ENCODE data around the gene PHOX2B. TPM values are rescaled to one million over a fixed set of nuclear protein-coding genes. Genes with fewer than 3 reads are reported as not detected.
"Not testable (repeated sequence)": the region's sequence is repeated elsewhere in the genome, so short reads cannot be mapped to it uniquely, and the experiment has no call there.

Gene PHOX2B
- total RNA-seq, 3 donors from 2014 or later, result 0.29 to 4.8 (median 0.55) TPM

- DNase-seq (no peak), ATAC-seq (no peak)
- Histone ChIP-seq H3K9me3 (no peaks in the 10 kb centered on the region), H3K4me3 (no peak overlapping the region), H3K4me1 (ENCODE audit: low read depth) (no peaks in the 10 kb centered on the region), H3K36me3 (ENCODE audit: low read depth) (no peaks in the 10 kb centered on the region)
- intact Hi-C loops (cut with DNase I, micrococcal nuclease), result no loop called here
- no peak for TF ChIP-seq CTCF (IDR thresholded peaks at IDR 0.05)
These were observed 7.2 kb downstream of the PHOX2B start for GRCh38 chr4:41741354-41741753.

- H3K36me3 ChIP-seq (ENCODE audit: low read depth); intact Hi-C loops (cut with DNase I, micrococcal nuclease); H3K4me3 ChIP-seq; ATAC-seq; H3K9me3 ChIP-seq; H3K4me1 ChIP-seq (ENCODE audit: low read depth); DNase-seq: not testable (repeated sequence)
These were observed 11.0 kb downstream of the PHOX2B start for GRCh38 chr4:41737491-41737890.

GRCh38 chr4:41734371-41734770, 14.2 kb downstream of the PHOX2B start:
- Histone ChIP-seq H3K4me3 (no peak overlapping the region), H3K36me3 (ENCODE audit: low read depth) (no peaks in the 10 kb centered on the region), H3K9me3 (no peaks in the 10 kb centered on the region), H3K4me1 (ENCODE audit: low read depth) (no peaks in the 10 kb centered on the region)
- intact Hi-C loops (cut with DNase I, micrococcal nuclease), result no loop called here
- DNase-seq (no peak), ATAC-seq (no peak)
- TF ChIP-seq CTCF (IDR thresholded peaks at IDR 0.05), result no peak

DNA sequence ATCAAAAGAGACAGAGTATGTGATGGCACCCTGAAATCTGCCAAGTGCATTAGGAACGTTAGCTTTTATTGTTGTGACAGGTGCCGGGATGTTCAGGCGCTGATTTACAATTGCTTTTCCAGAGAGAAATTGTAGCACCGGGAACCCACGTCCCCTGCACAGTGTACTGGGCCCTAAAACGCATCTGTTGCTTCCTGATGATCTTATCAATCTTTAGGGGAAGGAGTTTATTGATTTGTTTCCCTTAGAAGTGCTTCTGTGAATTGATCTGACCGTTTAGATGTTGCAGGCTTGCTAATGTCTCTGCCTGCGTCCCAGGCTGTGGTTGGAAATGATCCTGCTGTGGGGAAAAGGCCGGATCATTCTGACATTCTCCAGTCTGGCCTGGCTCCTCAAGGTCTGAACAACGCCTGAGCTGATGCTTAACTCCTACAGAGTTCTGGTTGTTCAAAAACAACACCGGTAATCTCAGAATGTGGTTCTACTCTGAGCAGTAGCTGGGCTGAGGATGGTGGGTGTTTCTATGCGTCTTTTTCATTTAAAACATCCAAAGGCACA, 16.9 kb downstream of the PHOX2B start:
- H3K9me3 ChIP-seq, result no peaks in the 10 kb centered on the region
- no peak for TF ChIP-seq CTCF (IDR thresholded peaks at IDR 0.05)
- intact Hi-C loops (cut with DNase I, micrococcal nuclease), result no loop called here

DNA sequence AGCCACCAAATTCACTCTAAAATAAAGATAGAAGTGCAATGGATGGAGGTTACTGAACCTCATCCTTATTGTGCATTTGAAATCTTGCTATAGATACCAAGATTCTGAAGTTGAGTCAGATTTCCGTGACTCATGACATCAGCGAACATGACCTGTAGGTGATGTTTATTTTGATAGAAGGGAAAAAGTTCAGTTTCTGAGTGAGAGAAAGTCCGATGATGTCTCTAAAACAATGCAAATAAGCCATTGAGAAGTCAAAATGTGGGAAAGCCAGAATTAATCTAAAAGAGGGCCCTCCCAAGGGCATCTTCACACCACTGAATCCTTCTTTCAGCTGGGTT, 20.0 kb downstream of the PHOX2B start:
- no peaks in the 10 kb centered on the region for H3K4me1 ChIP-seq (ENCODE audit: low read depth)
- H3K9me3 ChIP-seq, result peaks cover 5% of the 10 kb centered on the region
- intact Hi-C loops (cut with DNase I, micrococcal nuclease), result no loop called here
- no peak for DNase-seq
- no peak for TF ChIP-seq CTCF (IDR thresholded peaks at IDR 0.05)
- H3K4me3 ChIP-seq, result no peak overlapping the region
- no peak for ATAC-seq
- no peaks in the 10 kb centered on the region for H3K36me3 ChIP-seq (ENCODE audit: low read depth)

More for the DNA sequence above, 16.9 kb downstream of the PHOX2B start:
- H3K36me3 ChIP-seq (ENCODE audit: low read depth), result no peaks in the 10 kb centered on the region
- no peak for ATAC-seq
- H3K4me3 ChIP-seq, result no peak overlapping the region
- H3K4me1 ChIP-seq (ENCODE audit: low read depth), result no peaks in the 10 kb centered on the region
- no peak for DNase-seq

- no peak for TF ChIP-seq CTCF (IDR thresholded peaks at IDR 0.05)
These were observed 20.5 kb downstream of the PHOX2B start for GRCh38 chr4:41727861-41728572.

More at GRCh38 chr4:41727861-41728572, 20.5 kb downstream of the PHOX2B start:
- Histone ChIP-seq H3K36me3 (ENCODE audit: low read depth) (no peaks in the 10 kb centered on the region), H3K9me3 (peaks cover 5% of the 10 kb centered on the region), H3K4me3 (no peak overlapping the region), H3K4me1 (ENCODE audit: low read depth) (no peaks in the 10 kb centered on the region)
- intact Hi-C loops (cut with DNase I, micrococcal nuclease), result no loop called here
- ATAC-seq, result no peak
- DNase-seq, result no peak
